Suprapubic skin (tissue), 3 donors: ENCODE data around the gene MARVELD2.

ENCODE experiments used
- EP300 ChIP-seq: sonication (generic); formaldehyde crosslinking; IDR thresholded peaks from one replicate; pipeline ENCODE4 v1.6.1; 2017; ENCODE audit warnings: antibody characterized with exemption
- POLR2A ChIP-seq, 2 donors: fragments of 450-650 bp; IDR thresholded peaks; one replicate each; pipeline ENCODE4 v1.6.1; 2017; ENCODE audit warnings: antibody characterized with exemption in 2 of 2, mild to moderate bottlenecking in 2 of 2, moderate library complexity in 2 of 2
- TF ChIP-seq, protein P1 (sequence below), 2 donors: fragments of 200-600 bp in 1 of 2; fragments of 450-650 bp in 1 of 2; sonication (generic) in 1 of 2; IDR thresholded peaks; one replicate each; pipeline ENCODE4 v1.5.1; 2016 to 2019; ENCODE audit warnings: antibody characterized with exemption in 2 of 2, mild to moderate bottlenecking in 1 of 2, moderate library complexity in 1 of 2

DNA sequence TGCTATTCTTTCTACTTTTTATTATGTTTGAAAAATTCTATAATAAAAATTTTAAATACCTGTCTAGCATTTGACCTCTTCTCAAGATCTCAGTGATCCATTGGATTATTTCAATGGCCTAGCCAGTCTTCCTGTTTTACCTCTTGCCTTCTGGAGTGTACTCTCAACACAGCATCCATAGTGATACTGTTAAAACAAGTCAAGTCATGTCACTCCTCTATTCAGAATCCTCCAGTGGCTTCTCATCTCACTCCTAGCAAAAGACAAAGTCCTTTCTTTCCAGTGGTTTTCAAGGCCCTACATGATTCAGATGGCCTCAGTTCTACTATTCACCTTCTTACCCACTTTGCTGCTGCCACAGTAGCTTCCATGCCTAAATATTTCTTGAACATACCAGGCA, 1.8 kb downstream of the MARVELD2 start:
- TF ChIP-seq, protein P1, sequence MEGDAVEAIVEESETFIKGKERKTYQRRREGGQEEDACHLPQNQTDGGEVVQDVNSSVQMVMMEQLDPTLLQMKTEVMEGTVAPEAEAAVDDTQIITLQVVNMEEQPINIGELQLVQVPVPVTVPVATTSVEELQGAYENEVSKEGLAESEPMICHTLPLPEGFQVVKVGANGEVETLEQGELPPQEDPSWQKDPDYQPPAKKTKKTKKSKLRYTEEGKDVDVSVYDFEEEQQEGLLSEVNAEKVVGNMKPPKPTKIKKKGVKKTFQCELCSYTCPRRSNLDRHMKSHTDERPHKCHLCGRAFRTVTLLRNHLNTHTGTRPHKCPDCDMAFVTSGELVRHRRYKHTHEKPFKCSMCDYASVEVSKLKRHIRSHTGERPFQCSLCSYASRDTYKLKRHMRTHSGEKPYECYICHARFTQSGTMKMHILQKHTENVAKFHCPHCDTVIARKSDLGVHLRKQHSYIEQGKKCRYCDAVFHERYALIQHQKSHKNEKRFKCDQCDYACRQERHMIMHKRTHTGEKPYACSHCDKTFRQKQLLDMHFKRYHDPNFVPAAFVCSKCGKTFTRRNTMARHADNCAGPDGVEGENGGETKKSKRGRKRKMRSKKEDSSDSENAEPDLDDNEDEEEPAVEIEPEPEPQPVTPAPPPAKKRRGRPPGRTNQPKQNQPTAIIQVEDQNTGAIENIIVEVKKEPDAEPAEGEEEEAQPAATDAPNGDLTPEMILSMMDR (IDR thresholded peaks at IDR 0.05): no peak
- TF ChIP-seq POLR2A (IDR thresholded peaks at IDR 0.05) (no peak), EP300 (no peak)
